Measurements from ENCODE around the gene UBP1. TPM values are rescaled to one million over a fixed set of nuclear protein-coding genes. Genes with fewer than 3 reads are reported as not detected.
"Not testable (repeated sequence)": the region's sequence is repeated elsewhere in the genome, so short reads cannot be mapped to it uniquely, and the experiment has no call there.

UBP1 gene
- total RNA-seq, 4 donors from 2014 or later = 35.0 to 59.5 (median 46.4) TPM

DNA sequence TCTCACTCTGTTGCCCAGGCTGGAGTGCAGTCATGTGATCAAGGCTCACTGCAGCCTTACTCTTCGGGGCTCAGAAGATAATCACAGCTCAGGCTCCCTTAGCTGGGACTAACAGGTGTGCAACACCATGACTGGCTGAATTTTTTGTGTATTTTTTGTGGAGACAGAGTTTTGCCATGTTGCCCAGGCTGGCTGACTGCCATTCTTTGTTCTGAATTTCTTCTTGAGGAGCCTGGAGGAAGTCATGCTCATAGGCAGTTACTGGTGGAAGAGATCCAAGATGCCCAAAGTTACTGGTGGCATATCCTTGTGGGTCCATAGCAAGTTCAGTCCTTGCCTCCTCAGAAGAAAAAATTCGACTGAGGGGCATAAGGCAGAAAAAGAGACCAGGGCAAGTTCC is 16.6 kb upstream of the UBP1 start:
- H3K4me3 ChIP-seq = no peak overlapping the region
- H3K4me1 ChIP-seq = peaks cover 0 to 9% (median 0%) of the 10 kb centered on the region in 3 donors
- intact Hi-C loops (cut with DNase I) = no loop called here
- H3K27ac ChIP-seq = no peak overlapping the region
- H3K9me3 ChIP-seq = peaks cover 0 to 21% (median 15%) of the 10 kb centered on the region in 3 donors
- TF ChIP-seq, protein P1, sequence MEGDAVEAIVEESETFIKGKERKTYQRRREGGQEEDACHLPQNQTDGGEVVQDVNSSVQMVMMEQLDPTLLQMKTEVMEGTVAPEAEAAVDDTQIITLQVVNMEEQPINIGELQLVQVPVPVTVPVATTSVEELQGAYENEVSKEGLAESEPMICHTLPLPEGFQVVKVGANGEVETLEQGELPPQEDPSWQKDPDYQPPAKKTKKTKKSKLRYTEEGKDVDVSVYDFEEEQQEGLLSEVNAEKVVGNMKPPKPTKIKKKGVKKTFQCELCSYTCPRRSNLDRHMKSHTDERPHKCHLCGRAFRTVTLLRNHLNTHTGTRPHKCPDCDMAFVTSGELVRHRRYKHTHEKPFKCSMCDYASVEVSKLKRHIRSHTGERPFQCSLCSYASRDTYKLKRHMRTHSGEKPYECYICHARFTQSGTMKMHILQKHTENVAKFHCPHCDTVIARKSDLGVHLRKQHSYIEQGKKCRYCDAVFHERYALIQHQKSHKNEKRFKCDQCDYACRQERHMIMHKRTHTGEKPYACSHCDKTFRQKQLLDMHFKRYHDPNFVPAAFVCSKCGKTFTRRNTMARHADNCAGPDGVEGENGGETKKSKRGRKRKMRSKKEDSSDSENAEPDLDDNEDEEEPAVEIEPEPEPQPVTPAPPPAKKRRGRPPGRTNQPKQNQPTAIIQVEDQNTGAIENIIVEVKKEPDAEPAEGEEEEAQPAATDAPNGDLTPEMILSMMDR (IDR thresholded peaks at IDR 0.05) = no peak
- TF ChIP-seq POLR2A (IDR thresholded peaks at IDR 0.05) = no peak
- H3K27me3 ChIP-seq = no peaks in the 10 kb centered on the region
- H3K36me3 ChIP-seq = no peaks in the 10 kb centered on the region
- 50 to 80% methylated on average over 1 to 2 of the region's 2 CpGs for WGBS, 2 donors
- DNase-seq = no peak

DNA sequence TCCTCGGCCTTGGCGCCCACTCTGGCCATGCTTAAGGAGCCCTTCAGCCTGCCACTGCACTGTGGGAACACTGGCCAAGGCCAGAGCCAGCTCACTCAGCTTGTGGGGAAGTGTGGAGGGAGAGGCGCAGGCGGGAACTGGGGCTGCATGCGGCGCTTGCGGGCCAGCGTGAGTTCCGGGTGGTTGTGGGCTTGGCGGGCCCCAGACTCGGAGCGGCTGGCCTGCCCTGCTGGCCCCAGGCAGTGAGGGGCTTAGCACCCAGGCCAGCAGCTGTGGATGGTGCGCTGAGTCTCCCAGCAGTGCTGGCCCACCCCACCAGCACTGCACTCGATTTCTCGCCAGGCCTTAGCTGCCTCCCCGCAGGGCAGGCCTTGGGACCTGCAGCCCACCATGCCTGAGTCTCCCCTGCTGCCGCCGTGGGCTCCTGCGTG is 13.1 kb upstream of the UBP1 start:
- WGBS, 2 donors = 100% methylated on average over 1 of the region's 19 CpGs; no CpG with 5 or more reads in 1 of the 2 donors
- peaks cover 0 to 3% (median 3%) of the 10 kb centered on the region in 3 donors for H3K9me3 ChIP-seq
- H3K36me3 ChIP-seq = no peaks in the 10 kb centered on the region
- intact Hi-C loops (cut with DNase I) = no loop called here
- H3K27me3 ChIP-seq = no peaks in the 10 kb centered on the region
- H3K4me1 ChIP-seq = peaks cover 0 to 9% (median 0%) of the 10 kb centered on the region in 3 donors
- H3K4me3 ChIP-seq = no peak overlapping the region
- no peak overlapping the region for H3K27ac ChIP-seq
- no peak for TF ChIP-seq POLR2A (IDR thresholded peaks at IDR 0.05)
- TF ChIP-seq, protein P1 (IDR thresholded peaks at IDR 0.05) = no peak
- no peak for DNase-seq

DNA sequence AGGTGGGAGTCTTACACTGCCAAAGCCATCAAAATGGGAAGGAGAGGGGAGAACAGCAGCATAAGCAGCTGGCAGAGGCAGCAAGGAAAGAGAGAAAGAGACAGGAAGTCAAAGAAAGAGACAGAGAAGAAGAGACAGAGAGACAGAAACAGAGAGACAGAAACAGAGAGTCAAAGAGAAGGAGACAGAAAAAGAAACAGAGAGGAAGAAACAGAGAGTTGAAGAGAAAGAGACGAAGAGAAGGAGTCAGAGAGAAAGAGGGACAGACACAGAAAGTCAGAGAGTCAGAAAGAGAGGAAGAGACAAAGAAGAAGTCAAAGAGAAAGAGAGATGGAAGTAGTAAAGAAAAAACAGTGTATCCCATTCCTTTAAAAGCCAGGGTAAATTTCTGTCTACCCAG is 11.8 kb upstream of the UBP1 start:
- 82 to 96% methylated on average over 1 of the region's 1 CpG for WGBS, 2 donors
- H3K4me3 ChIP-seq; DNase-seq; intact Hi-C loops (cut with DNase I); H3K27ac ChIP-seq; H3K27me3 ChIP-seq; H3K36me3 ChIP-seq; H3K4me1 ChIP-seq; H3K9me3 ChIP-seq: not testable (repeated sequence)

DNA sequence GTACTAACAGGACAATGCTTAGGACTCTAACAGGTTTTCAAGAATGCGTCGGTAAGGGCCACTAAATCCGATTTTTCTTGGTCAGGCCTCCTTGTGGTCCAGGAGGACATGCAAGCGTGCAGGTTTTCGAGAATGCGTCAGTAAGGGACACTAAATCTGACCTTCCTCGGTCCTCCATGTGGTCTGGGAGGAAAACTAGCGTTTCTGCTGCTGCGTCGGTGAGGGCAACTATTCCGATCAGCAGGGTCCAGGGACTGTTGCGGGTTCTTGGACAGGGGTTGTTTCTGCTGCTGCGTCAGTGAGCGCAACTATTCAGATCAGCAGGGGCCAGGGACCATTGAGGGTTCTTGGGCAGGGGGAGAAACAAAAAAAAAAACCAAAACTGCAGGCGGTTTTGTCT is 7.8 kb upstream of the UBP1 start:
- no peaks in the 10 kb centered on the region for H3K27me3 ChIP-seq
- no peak overlapping the region for H3K27ac ChIP-seq
- H3K9me3 ChIP-seq = no peaks in the 10 kb centered on the region
- no peaks in the 10 kb centered on the region for H3K36me3 ChIP-seq
- DNase-seq = no peak
- no peak overlapping the region for H3K4me3 ChIP-seq
- H3K4me1 ChIP-seq = peaks cover 0 to 5% (median 0%) of the 10 kb centered on the region in 3 donors
- intact Hi-C loops (cut with DNase I) = no loop called here
- WGBS, 2 donors = 90 to 96% methylated on average over 8 to 13 of the region's 15 CpGs
- no peak for TF ChIP-seq POLR2A (IDR thresholded peaks at IDR 0.05)
- TF ChIP-seq, protein P1 (IDR thresholded peaks at IDR 0.05) = no peak

DNA sequence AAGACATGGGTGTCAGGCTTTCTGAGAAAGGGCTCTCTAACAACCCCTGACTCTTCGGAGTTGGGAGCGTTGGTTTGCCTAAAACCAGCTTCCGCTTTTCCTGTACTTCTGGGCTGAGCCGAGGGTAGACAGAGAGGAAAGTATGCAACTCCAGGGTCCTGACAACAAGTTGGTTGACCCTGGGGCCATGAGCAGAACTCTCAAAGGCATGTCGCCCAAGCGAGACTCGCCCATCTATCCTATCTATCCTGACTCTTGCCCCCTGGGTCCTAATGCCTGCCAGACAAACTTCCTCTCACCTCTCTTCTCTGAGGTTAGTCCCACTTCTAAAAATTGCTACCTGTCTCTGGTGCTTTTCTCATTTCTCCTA is 7.0 kb upstream of the UBP1 start:
- DNase-seq; H3K36me3 ChIP-seq; H3K27ac ChIP-seq; intact Hi-C loops (cut with DNase I); H3K4me1 ChIP-seq; H3K9me3 ChIP-seq; H3K4me3 ChIP-seq; H3K27me3 ChIP-seq: not testable (repeated sequence)
- 67 to 88% methylated on average over 7 of the region's 7 CpGs for WGBS, 2 donors

DNA sequence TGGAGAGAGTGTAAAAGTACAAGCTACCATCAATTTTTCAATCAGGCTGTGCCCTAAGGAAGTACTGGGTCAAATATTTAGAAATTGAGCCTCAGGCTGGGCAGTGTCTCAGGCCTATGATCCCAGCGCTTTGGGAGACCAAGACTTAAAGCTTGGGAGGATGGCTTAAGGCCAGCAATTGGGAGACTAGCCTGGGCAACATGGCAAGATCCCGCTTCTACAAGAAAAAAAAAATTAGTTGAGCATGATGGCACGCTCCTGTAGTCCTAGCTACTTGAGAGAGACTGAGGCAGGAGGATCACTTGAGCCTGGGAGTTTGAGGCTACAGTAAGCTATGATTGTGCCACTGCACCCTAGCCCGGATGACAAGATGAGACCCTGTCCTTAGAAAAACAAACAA is 2.0 kb upstream of the UBP1 start:
- Histone ChIP-seq H3K27ac (peak overlapping the region in 3 of 4 donors; percentile 97 to 99 (median 99)), H3K4me3 (no peak overlapping the region), H3K4me1 (peaks cover 14 to 31% (median 23%) of the 10 kb centered on the region in 3 donors), H3K9me3 (no peaks in the 10 kb centered on the region), H3K36me3 (no peaks in the 10 kb centered on the region), H3K27me3 (no peaks in the 10 kb centered on the region)
- DNase-seq = no peak
- WGBS, 2 donors = 88 to 98% methylated on average over 4 of the region's 4 CpGs
- intact Hi-C loops (cut with DNase I) = no loop called here
- no peak for TF ChIP-seq POLR2A (IDR thresholded peaks at IDR 0.05)
- TF ChIP-seq, protein P1 (IDR thresholded peaks at IDR 0.05) = no peak
